Activated CD8-positive, alpha-beta memory T cell treated with anti-CD3 and anti-CD28 coated beads for 24 hours (primary cell): ENCODE results near the gene PTPRR.

Experiments used
- DNase-seq: peaks from one replicate; pipeline ENCODE4 v3.0.0-alpha.2; 2020

The PTPRR gene

GRCh38 chr12:70639535-70639934, 281.0 kb downstream of the PTPRR start:
- no peak for DNase-seq

GRCh38 chr12:70638639-70639360, 281.7 kb downstream of the PTPRR start:
- no peak for DNase-seq

GRCh38 chr12:70637303-70638085, 283.0 kb downstream of the PTPRR start, which contains the start of gene PTPRB:
Gene PTPRB (minus strand): TSS chr12:70637429. CDS start chr12:70637395, 34 bp downstream.
- DNase-seq = no peak

GRCh38 chr12:70635755-70636154, 284.8 kb downstream of the PTPRR start:
- no peak for DNase-seq

GRCh38 chr12:70628701-70629480, 291.6 kb downstream of the PTPRR start:
- DNase-seq = no peak

- DNase-seq = no peak
These were observed 292.9 kb downstream of the PTPRR start for GRCh38 chr12:70627677-70628076.

GRCh38 chr12:70626180-70626579, 294.4 kb downstream of the PTPRR start:
- no peak for DNase-seq

GRCh38 chr12:70619471-70620152, 300.9 kb downstream of the PTPRR start:
- DNase-seq = no peak

- no peak for DNase-seq
These were observed 302.2 kb downstream of the PTPRR start for GRCh38 chr12:70618371-70618770.

- no peak for DNase-seq
These were observed 303.1 kb downstream of the PTPRR start for GRCh38 chr12:70617450-70617849.

- DNase-seq = no peak
These were observed 305.2 kb downstream of the PTPRR start for GRCh38 chr12:70615174-70615866.

GRCh38 chr12:70609739-70610491, 310.6 kb downstream of the PTPRR start:
- no peak for DNase-seq

GRCh38 chr12:70609203-70609602, 311.3 kb downstream of the PTPRR start:
- DNase-seq = no peak

GRCh38 chr12:70608184-70608583, 312.4 kb downstream of the PTPRR start:
- no peak for DNase-seq

- no peak for DNase-seq
These were observed 313.4 kb downstream of the PTPRR start for GRCh38 chr12:70607107-70607506.

GRCh38 chr12:70605976-70606375, 314.6 kb downstream of the PTPRR start:
- DNase-seq = no peak

GRCh38 chr12:70604662-70605061, 315.9 kb downstream of the PTPRR start:
- DNase-seq = no peak

GRCh38 chr12:70603044-70603443, 317.5 kb downstream of the PTPRR start:
- no peak for DNase-seq

GRCh38 chr12:70598467-70599193, 321.9 kb downstream of the PTPRR start:
- DNase-seq = no peak

- DNase-seq = no peak
These were observed 327.9 kb downstream of the PTPRR start for GRCh38 chr12:70592664-70593063.
